H1 (cell line): ENCODE results near the gene CREBBP. TPM values are rescaled to one million over a fixed set of nuclear protein-coding genes. Genes with fewer than 3 reads are reported as not detected.

Source experiments
- CTCF ChIA-PET: fragments of 300-600 bp; sonication (Branson Sonifier 250); formaldehyde crosslinking; loops from one replicate; lab custom pipeline; 2021; ENCODE audit not compliant: partially characterized antibody; lab: Charles Lee
- POLR2A ChIA-PET: fragments of 300-600 bp; sonication (Branson Sonifier 250); formaldehyde crosslinking; loops from one replicate; lab custom pipeline; 2021; ENCODE audit warnings: inconsistent platforms; ENCODE audit not compliant: partially characterized antibody; lab: Charles Lee
- DNase-seq, 2 experiments: peaks; one replicate each; pipeline versions ENCODE4 v3.0.0 to v3.0.0-alpha.2; 2010 to 2022; ENCODE audit warnings: low spot score in 2 of 2, low read depth in 1 of 2, mixed read lengths in 1 of 2
- FAIRE-seq: peaks from 2 replicates; lab custom pipeline; 2011; peaks lifted over from hg19 to GRCh38; lab: Jason Lieb, UNC
- H2AFZ ChIP-seq: 2 replicates; pipeline ENCODE4 v1.8.1; 2012; ENCODE audit warnings: low read length, inconsistent platforms
- H2AK5ac ChIP-seq: 2 replicates; pipeline ENCODE4 v1.6.1; 2013; ENCODE audit warnings: low read depth, low read length
- H2BK120ac ChIP-seq: replicated peaks from 2 replicates; pipeline ENCODE3; 2013; ENCODE audit warnings: low read depth, low read length, inconsistent platforms
- H2BK12ac ChIP-seq: 2 replicates; pipeline ENCODE4 v1.6.1; 2013; ENCODE audit warnings: low read depth, low read length
- H2BK15ac ChIP-seq: 2 replicates; pipeline ENCODE4 v1.6.1; 2013; ENCODE audit warnings: low read length
- H2BK20ac ChIP-seq: 2 replicates; pipeline ENCODE4 v1.6.1; 2013; ENCODE audit warnings: low read length
- H2BK5ac ChIP-seq: 2 replicates; pipeline ENCODE4 v1.6.1; 2013; ENCODE audit warnings: low read depth, low read length
- H3K14ac ChIP-seq: 2 replicates; pipeline ENCODE4 v1.6.1; 2013; ENCODE audit warnings: inconsistent platforms; ENCODE audit not compliant: insufficient read length
- H3K18ac ChIP-seq: 2 replicates; pipeline ENCODE4 v1.6.1; 2013; ENCODE audit warnings: low read length; ENCODE audit errors: extremely low read depth
- H3K23ac ChIP-seq: 2 replicates; pipeline ENCODE4 v1.6.1; 2013; ENCODE audit warnings: inconsistent platforms; ENCODE audit not compliant: insufficient read length
- H3K23me2 ChIP-seq: 2 replicates; pipeline ENCODE4 v1.6.1; 2013; ENCODE audit warnings: low read depth, low read length
- H3K27ac ChIP-seq: 2 replicates; pipeline ENCODE4 v1.6.1; 2011; ENCODE audit warnings: low read depth, low read length, inconsistent platforms
- H3K27me3 ChIP-seq, 4 experiments: replicated peaks in 1 of 4; 1 replicate in 1 of 4; 2 replicates in 3 of 4; pipeline versions ENCODE4 v1.6.1 to v1.8.1; 2011 to 2013; ENCODE audit warnings: low read length in 3 of 4, mild to moderate bottlenecking in 3 of 4, inconsistent platforms in 2 of 4, mixed read lengths in 2 of 4, moderate library complexity in 1 of 4; ENCODE audit not compliant: control insufficient read depth in 3 of 4, insufficient read depth in 3 of 4; ENCODE audit errors: extremely low read depth in 1 of 4
- H3K36me3 ChIP-seq, 4 experiments: 2 replicates each; pipeline versions ENCODE4 v1.6.1 to v1.8.1; 2011 to 2013; ENCODE audit warnings: mild to moderate bottlenecking in 4 of 4, low read length in 3 of 4, moderate library complexity in 2 of 4, control low read depth in 1 of 4, inconsistent platforms in 1 of 4; ENCODE audit not compliant: insufficient read depth in 4 of 4, control insufficient read depth in 2 of 4
- H3K4ac ChIP-seq: replicated peaks from 2 replicates; pipeline ENCODE3; 2013; ENCODE audit warnings: low read length, low read depth, mixed read lengths, inconsistent platforms; ENCODE audit not compliant: insufficient read length
- H3K4me1 ChIP-seq, 4 experiments: replicated peaks in 1 of 4; 1 replicate in 1 of 4; 2 replicates in 3 of 4; pipeline versions ENCODE4 v1.6.1 to v1.8.1; 2011 to 2013; ENCODE audit warnings: low read length in 3 of 4, inconsistent platforms in 2 of 4, mixed read lengths in 1 of 4; ENCODE audit not compliant: insufficient read depth in 4 of 4, control insufficient read depth in 3 of 4
- H3K4me2 ChIP-seq, 2 experiments: 2 replicates each; pipeline versions ENCODE4 v1.6.1 to v1.8.1; 2011 to 2013; ENCODE audit warnings: low read depth in 2 of 2, low read length in 2 of 2, control low read depth in 1 of 2, inconsistent platforms in 1 of 2, mild to moderate bottlenecking in 1 of 2; ENCODE audit not compliant: insufficient read depth in 1 of 2
- H3K4me3 ChIP-seq, 4 experiments: fragments of 200-600, 300-600 bp in 1 of 4; sonication (generic), shearing (Covaris generic), sonication (Bioruptor Twin) in 1 of 4; 2 replicates each; pipeline versions ENCODE4 v1.5.1 to v1.8.1; 2011 to 2016; ENCODE audit warnings: low read length in 4 of 4, low read depth in 3 of 4, control low read depth in 2 of 4, inconsistent platforms in 2 of 4, mild to moderate bottlenecking in 2 of 4, mixed read lengths in 1 of 4, moderate library complexity in 1 of 4; ENCODE audit not compliant: insufficient read depth in 2 of 4; ENCODE audit errors: extremely low read depth in 1 of 4
- H3K56ac ChIP-seq: replicated peaks from 2 replicates; pipeline ENCODE3; 2013; ENCODE audit warnings: low read depth, mild to moderate bottlenecking, mixed read lengths, low read length, inconsistent platforms; ENCODE audit not compliant: insufficient read length
- H3K79me1 ChIP-seq: 2 replicates; pipeline ENCODE4 v1.6.1; 2013; ENCODE audit warnings: low read depth, low read length, control low read depth
- H3K79me2 ChIP-seq, 2 experiments: 2 replicates each; pipeline versions ENCODE4 v1.6.1 to v1.8.1; 2012 to 2013; ENCODE audit warnings: low read length in 2 of 2, mild to moderate bottlenecking in 2 of 2, inconsistent platforms in 1 of 2; ENCODE audit not compliant: insufficient read depth in 2 of 2, control insufficient read depth in 1 of 2
- H3K9ac ChIP-seq, 4 experiments: replicated peaks in 1 of 4; 1 replicate in 1 of 4; 2 replicates in 3 of 4; pipeline versions ENCODE4 v1.6.1 to v1.8.1; 2011 to 2013; ENCODE audit warnings: low read depth in 3 of 4, low read length in 3 of 4, control low read depth in 2 of 4, mild to moderate bottlenecking in 2 of 4, moderate library complexity in 2 of 4, inconsistent platforms in 1 of 4; ENCODE audit errors: extremely low read depth in 1 of 4
- H3K9me3 ChIP-seq, 2 experiments: 2 replicates each; pipeline versions ENCODE4 v1.6.1 to v1.8.1; 2012 to 2013; ENCODE audit warnings: mild to moderate bottlenecking in 2 of 2, moderate library complexity in 2 of 2, control low read depth in 1 of 2, inconsistent platforms in 1 of 2, low read depth in 1 of 2, low read length in 1 of 2, mixed read lengths in 1 of 2; ENCODE audit not compliant: insufficient read depth in 2 of 2
- H4K20me1 ChIP-seq, 2 experiments: replicated peaks in 1 of 2; 2 replicates each; pipeline versions ENCODE3 to v1.8.1; 2011 to 2013; ENCODE audit warnings: inconsistent platforms in 2 of 2, low read length in 2 of 2, mild to moderate bottlenecking in 1 of 2; ENCODE audit not compliant: insufficient read depth in 2 of 2, control insufficient read depth in 1 of 2
- H4K5ac ChIP-seq: 2 replicates; pipeline ENCODE4 v1.6.1; 2013; ENCODE audit warnings: low read length, low read depth, mixed read lengths, inconsistent platforms; ENCODE audit not compliant: insufficient read length
- H4K8ac ChIP-seq: 2 replicates; pipeline ENCODE4 v1.8.0; 2013; ENCODE audit warnings: mild to moderate bottlenecking, moderate library complexity, low read length, inconsistent platforms; ENCODE audit not compliant: insufficient read depth; ENCODE audit errors: extremely low read depth
- H4K91ac ChIP-seq: replicated peaks from 2 replicates; pipeline ENCODE3; 2013; ENCODE audit warnings: low read length, mixed read lengths, inconsistent platforms; ENCODE audit not compliant: insufficient read length
- CTBP2 ChIP-seq: IDR thresholded peaks from 2 replicates; pipeline ENCODE4 v1.7.0; 2011; ENCODE audit warnings: borderline replicate concordance, mild to moderate bottlenecking, moderate library complexity, mixed read lengths, low read length; ENCODE audit not compliant: insufficient read depth, insufficient read length
- E2F6 ChIP-seq: IDR thresholded peaks from 2 replicates; pipeline ENCODE4 v1.6.1; 2012; ENCODE audit warnings: inconsistent platforms
- HDAC6 ChIP-seq: IDR thresholded peaks from one replicate; pipeline ENCODE4 v1.7.1; 2012; ENCODE audit warnings: low read depth, mild to moderate bottlenecking, inconsistent platforms, low read length, moderate library complexity
- RFX5 ChIP-seq: IDR thresholded peaks from 2 replicates; pipeline ENCODE4 v1.6.1; 2011; ENCODE audit warnings: low read depth, low read length, improper control_type of control experiment, borderline replicate concordance
- TBP ChIP-seq: IDR thresholded peaks from 2 replicates; pipeline ENCODE4 v1.6.1; 2011; ENCODE audit warnings: low read depth, low read length, improper control_type of control experiment
- USF2 ChIP-seq: IDR thresholded peaks from 2 replicates; pipeline ENCODE4 v1.6.1; 2011; ENCODE audit warnings: low read length, improper control_type of control experiment
- WGBS, 2 experiments: shearing (Covaris generic) in 1 of 2; methylation state at CpG; one replicate each; pipeline versions ENCODE4 v1.1.6 to v1.1.7; 2013 to 2015; ENCODE audit warnings: low lambda C conversion rate in 2 of 2, mixed read lengths in 2 of 2, inconsistent platforms in 1 of 2, low coverage in 1 of 2, missing lambda C conversion rate in 1 of 2; ENCODE audit not compliant: insufficient replicate concordance in 2 of 2, insufficient coverage in 1 of 2, insufficient read length in 1 of 2; ENCODE audit errors: extremely low coverage in 1 of 2, missing lambda C conversion rate in 1 of 2; 5-methylcytosine and 5-hydroxymethylcytosine counted together
- polyA plus RNA-seq, 7 experiments: library from polyadenylated mRNA; depleted of rRNA in 3 of 7; stranded (reverse) in 5 of 7; unstranded in 2 of 7; fragments of >200 nt in 5 of 7; fragments of 200-250 nt in 2 of 7; gene quantifications; 1 replicate in 5 of 7; 2 replicates in 1 of 7; 4 replicates in 1 of 7; pipeline versions ENCODE4 v1.2.1 to v1.2.3, GENCODE V29; 2011 to 2013; ENCODE audit warnings: missing spikeins in 2 of 7, mixed read lengths in 2 of 7
- total RNA-seq: library from RNA; stranded (reverse); fragmentation: NEBNext Ultra II Directional; extraction: Animal tissue kit (Norgen Biotek cat#: 25700); gene quantifications from 2 replicates; pipeline ENCODE4 v1.2.1, GENCODE V29; 2021

The CREBBP gene
- total and polyA plus RNA-seq, 2 of the 8 experiments (the other 6 are each of a cell fraction or from before 2014, with no cell fraction given) = 10.0 to 60.1 TPM

GRCh38 chr16:3800019-3800418 lies 80.5 kb downstream of the CREBBP start:
- no peak overlapping the region for H3K27ac ChIP-seq
- H2BK120ac ChIP-seq = no peak overlapping the region
- H4K91ac ChIP-seq = no peak overlapping the region
- no peak overlapping the region for H2BK20ac ChIP-seq
- H4K8ac ChIP-seq = no peak overlapping the region
- no peak overlapping the region for H3K14ac ChIP-seq
- H3K23me2 ChIP-seq = no peaks in the 10 kb centered on the region; the same call in 1 of the 2 replicates
- no peak overlapping the region for H3K4me2 ChIP-seq
- H3K56ac ChIP-seq = no peak overlapping the region
- WGBS, 2 experiments = 74 to 100% methylated on average over 1 to 7 of the region's 7 CpGs
- no peak overlapping the region for H2AFZ ChIP-seq
- DNase-seq (no peak), FAIRE-seq (no peak)
- H4K5ac ChIP-seq = no peak overlapping the region
- ChIA-PET POLR2A (interaction anchor here (0.9 to 1.1 kb wide), 2 partner anchors 11 to 24 kb away, joined by 3 read pairs; no protein-coding TSS in a partner anchor), CTCF (interaction anchor here (0.7 kb wide), 1 partner anchor 740 kb away, joined by 3 read pairs; no protein-coding TSS in a partner anchor)
- H3K4me1 ChIP-seq = peaks cover 0 to 5% (median 2%) of the 10 kb centered on the region in 4 experiments; a peak in 3 of 7 replicates
- TF ChIP-seq RFX5 (no peak), TBP (no peak), HDAC6 (no peak), CTBP2 (no peak), E2F6 (no peak), USF2 (no peak)
- H3K23ac ChIP-seq = no peak overlapping the region
- no peak overlapping the region for H2BK12ac ChIP-seq
- peaks cover 7 to 92% of the 10 kb centered on the region in 2 experiments; a peak in 3 of 4 replicates for H3K79me2 ChIP-seq
- no peaks in the 10 kb centered on the region for H3K36me3 ChIP-seq
- H2BK5ac ChIP-seq = no peak overlapping the region
- H3K27me3 ChIP-seq = no peaks in the 10 kb centered on the region
- H4K20me1 ChIP-seq = peaks cover 6 to 20% of the 10 kb centered on the region in 2 experiments
- H2AK5ac ChIP-seq = no peak overlapping the region
- no peak overlapping the region for H3K9ac ChIP-seq
- no peak overlapping the region for H2BK15ac ChIP-seq
- H3K9me3 ChIP-seq = no peaks in the 10 kb centered on the region
- no peak overlapping the region for H3K4ac ChIP-seq
- no peak overlapping the region for H3K4me3 ChIP-seq
- peaks cover 13% of the 10 kb centered on the region; the same call in 1 of the 2 replicates for H3K79me1 ChIP-seq
- no peak overlapping the region for H3K18ac ChIP-seq
